OCI-LY3 (cell line): ENCODE results near the gene GYS2.

Source experiments
- H2AFZ ChIP-seq: fragments of 200-600, 300-600 bp; shearing (Covaris generic); 2 replicates; pipeline ENCODE4 v1.6.0; 2014; ENCODE audit warnings: antibody characterized with exemption, low read depth, low read length
- H3K27ac ChIP-seq: fragments of 200-600, 300-600 bp; sonication (generic); 2 replicates; pipeline ENCODE4 v1.5.1; 2014; ENCODE audit warnings: mild to moderate bottlenecking, low read length, moderate library complexity, mixed read lengths
- H3K27me3 ChIP-seq: fragments of 200-600, 300-600 bp; sonication (generic); 2 replicates; pipeline ENCODE4 v1.6.1; 2014; ENCODE audit warnings: low read depth, low read length, mixed read lengths
- H3K36me3 ChIP-seq: fragments of 200-600, 300-600 bp; sonication (generic); replicated peaks from 2 replicates; pipeline ENCODE3; 2014; ENCODE audit warnings: low read depth, low read length, mixed read lengths
- H3K4me1 ChIP-seq: fragments of 300-600, 200-600 bp; sonication (generic); 2 replicates; pipeline ENCODE4 v1.6.1; 2014; ENCODE audit warnings: low read length, mixed read lengths
- H3K4me2 ChIP-seq: fragments of 200-600, 300-600 bp; sonication (generic); 2 replicates; pipeline ENCODE4 v1.6.1; 2014; ENCODE audit warnings: low read length, mixed read lengths
- H3K4me3 ChIP-seq: fragments of 300-600, 200-600 bp; sonication (generic); 2 replicates; pipeline ENCODE4 v1.5.1; 2014; ENCODE audit warnings: antibody characterized with exemption, mild to moderate bottlenecking, low read length, moderate library complexity
- H3K79me2 ChIP-seq: fragments of 300-600, 200-600 bp; shearing (Covaris generic); 2 replicates; pipeline ENCODE4 v1.6.1; 2014; ENCODE audit warnings: mild to moderate bottlenecking, low read length, mixed read lengths
- H3K9ac ChIP-seq: fragments of 300-600, 200-600 bp; shearing (Covaris generic); 2 replicates; pipeline ENCODE4 v1.6.0; 2014; ENCODE audit warnings: mild to moderate bottlenecking, low read length, moderate library complexity
- H3K9me3 ChIP-seq: fragments of 200-600, 300-600 bp; shearing (Covaris generic); 2 replicates; pipeline ENCODE4 v1.6.1; 2014; ENCODE audit warnings: low read length, mixed read lengths; ENCODE audit not compliant: insufficient read depth
- H4K20me1 ChIP-seq: fragments of 200-600, 300-600 bp; sonication (generic); 2 replicates; pipeline ENCODE4 v1.6.1; 2016; ENCODE audit warnings: low read length, mixed read lengths; ENCODE audit not compliant: insufficient read depth
- CTCF ChIP-seq: fragments of 200-600, 300-600 bp; sonication (generic); IDR thresholded peaks from 2 replicates; pipeline ENCODE4 v1.5.1; 2014; ENCODE audit warnings: antibody characterized with exemption, low read length, low read depth
- EZH2phosphoT487 ChIP-seq: fragments of 200-600 bp; shearing (Covaris generic); IDR thresholded peaks from 2 replicates; pipeline ENCODE4 v1.6.1; 2018; ENCODE audit warnings: antibody characterized with exemption, mixed run types, low read depth

The GYS2 gene

GRCh38 chr12:21529456-21529855 lies 75.2 kb downstream of the GYS2 start:
- no peaks in the 10 kb centered on the region for H3K9me3 ChIP-seq
- no peak overlapping the region for H3K27ac ChIP-seq
- H3K79me2 ChIP-seq = no peaks in the 10 kb centered on the region
- H3K4me1 ChIP-seq = peaks cover 6% of the 10 kb centered on the region; the same call in 1 of the 2 replicates
- no peak overlapping the region for H2AFZ ChIP-seq
- H3K27me3 ChIP-seq = peaks cover 16% of the 10 kb centered on the region
- no peak for TF ChIP-seq EZH2phosphoT487
- TF ChIP-seq CTCF = no peak
- no peaks in the 10 kb centered on the region for H3K36me3 ChIP-seq
- H3K4me3 ChIP-seq = no peak overlapping the region
- no peak overlapping the region for H3K4me2 ChIP-seq
- no peak overlapping the region for H3K9ac ChIP-seq
- no peaks in the 10 kb centered on the region for H4K20me1 ChIP-seq

GRCh38 chr12:21528953-21529352 lies 75.7 kb downstream of the GYS2 start:
- Histone ChIP-seq H3K4me2 (no peak overlapping the region), H3K9ac (no peak overlapping the region), H2AFZ (no peak overlapping the region), H3K4me3 (no peak overlapping the region), H3K79me2 (no peaks in the 10 kb centered on the region), H4K20me1 (no peaks in the 10 kb centered on the region), H3K27me3 (peaks cover 16% of the 10 kb centered on the region), H3K4me1 (peaks cover 6% of the 10 kb centered on the region; the same call in 1 of the 2 replicates), H3K9me3 (no peaks in the 10 kb centered on the region), H3K27ac (no peak overlapping the region), H3K36me3 (no peaks in the 10 kb centered on the region)
- no peak for TF ChIP-seq EZH2phosphoT487
- TF ChIP-seq CTCF = no peak

- no peak for TF ChIP-seq EZH2phosphoT487
- no peak for TF ChIP-seq CTCF
- H3K4me3 ChIP-seq = peak overlapping the region; percentile 87
- peaks cover 16% of the 10 kb centered on the region for H3K27me3 ChIP-seq
- no peaks in the 10 kb centered on the region for H4K20me1 ChIP-seq
- H3K27ac ChIP-seq = no peak overlapping the region
- H2AFZ ChIP-seq = peak overlapping the region; percentile 71
- peaks cover 6% of the 10 kb centered on the region; the same call in 1 of the 2 replicates for H3K4me1 ChIP-seq
- no peaks in the 10 kb centered on the region for H3K79me2 ChIP-seq
- peak overlapping the region; percentile 86 for H3K4me2 ChIP-seq
- H3K9me3 ChIP-seq = no peaks in the 10 kb centered on the region
- H3K9ac ChIP-seq = peak overlapping the region; percentile 60
- H3K36me3 ChIP-seq = no peaks in the 10 kb centered on the region
These were observed 77.0 kb downstream of the GYS2 start for GRCh38 chr12:21527451-21528180.

GRCh38 chr12:21526721-21527345 lies 77.8 kb downstream of the GYS2 start:
- Histone ChIP-seq H3K36me3 (no peaks in the 10 kb centered on the region), H3K4me2 (peak overlapping the region; percentile 86), H3K27ac (no peak overlapping the region), H3K9ac (no peak overlapping the region), H3K4me3 (peak overlapping the region; percentile 87; the same call in 1 of the 2 replicates), H2AFZ (peak overlapping the region; percentile 71), H3K9me3 (no peaks in the 10 kb centered on the region), H3K4me1 (peaks cover 6% of the 10 kb centered on the region; the same call in 1 of the 2 replicates), H3K27me3 (peaks cover 16% of the 10 kb centered on the region), H3K79me2 (no peaks in the 10 kb centered on the region), H4K20me1 (no peaks in the 10 kb centered on the region)
- TF ChIP-seq EZH2phosphoT487 = no peak
- no peak for TF ChIP-seq CTCF
